Stimulated activated CD4-positive, alpha-beta T cell treated with anti-CD3 and anti-CD28 coated beads, Interleukin-12 subunit alpha, Interleukin-12 subunit beta, amount 100 ng/mL, for 48 hours (primary cell): ENCODE measurements around the gene SLC35D1.
"Not testable (repeated sequence)": the region's sequence is repeated elsewhere in the genome, so short reads cannot be mapped to it uniquely, and the experiment has no call there.

Experiments used
- DNase-seq, 3 donors: peaks; one replicate each; pipeline ENCODE4 v3.0.0-alpha.2; 2020; ENCODE audit warnings: low read depth in 2 of 3, low spot score in 1 of 3

SLC35D1 gene

DNA sequence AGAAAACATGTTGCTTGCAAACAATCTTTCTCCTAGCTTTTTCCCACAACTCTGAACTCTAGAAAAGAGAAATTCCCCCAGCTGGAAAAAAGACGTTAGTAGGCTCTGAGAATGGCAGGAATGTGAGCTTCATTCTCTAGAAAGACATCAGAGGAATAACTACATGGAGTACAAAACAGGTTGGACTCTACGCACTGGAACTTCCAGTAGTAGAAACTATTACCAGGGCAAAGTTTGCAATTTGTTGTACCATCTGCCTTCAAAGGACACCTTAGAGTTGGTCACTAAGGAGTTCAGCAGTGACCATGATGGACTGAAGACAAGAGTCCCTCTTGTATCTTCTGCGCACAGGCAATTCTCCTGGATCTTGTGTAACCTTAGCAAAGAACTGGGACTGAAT is 60.9 kb downstream of the SLC35D1 start:
- no peak for DNase-seq

DNA sequence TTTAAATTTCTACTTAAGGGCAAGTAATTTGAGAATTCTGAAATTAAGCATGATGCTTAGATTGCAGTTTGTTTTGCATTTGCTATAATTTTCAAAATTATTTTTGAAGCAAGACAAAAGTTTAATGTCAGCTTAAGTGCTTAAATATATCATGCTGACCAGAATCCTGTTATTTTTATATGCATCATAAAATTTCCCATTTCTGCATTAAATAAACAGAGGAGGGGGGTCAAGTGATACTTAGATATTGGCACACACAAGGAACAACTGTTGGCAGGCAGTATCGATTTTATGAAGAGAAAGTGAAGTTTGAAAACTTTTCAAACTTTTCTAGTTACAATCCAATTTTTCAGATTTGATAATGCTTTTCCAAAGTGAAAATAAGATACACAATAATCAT is 68.1 kb downstream of the SLC35D1 start:
- DNase-seq, result no peak

DNA sequence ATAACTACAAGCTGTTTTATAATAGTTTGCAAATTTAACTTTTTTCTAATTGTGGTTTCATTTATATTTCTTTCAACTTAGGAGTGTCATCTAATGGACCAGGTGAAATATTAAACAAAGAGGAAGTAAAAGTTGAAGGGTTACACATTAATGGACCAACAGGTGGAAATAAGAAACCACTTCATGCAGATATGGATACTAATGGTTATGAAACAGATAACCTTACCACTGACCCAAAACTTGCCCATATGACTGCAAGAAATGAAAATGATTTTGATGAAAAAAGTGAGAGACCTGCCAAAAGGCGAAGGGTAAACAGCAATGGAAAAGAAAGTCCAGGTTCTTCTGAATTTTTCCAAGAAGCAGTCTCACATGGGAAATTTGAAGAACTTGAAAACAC is 69.5 kb downstream of the SLC35D1 start:
- no peak for DNase-seq

DNA sequence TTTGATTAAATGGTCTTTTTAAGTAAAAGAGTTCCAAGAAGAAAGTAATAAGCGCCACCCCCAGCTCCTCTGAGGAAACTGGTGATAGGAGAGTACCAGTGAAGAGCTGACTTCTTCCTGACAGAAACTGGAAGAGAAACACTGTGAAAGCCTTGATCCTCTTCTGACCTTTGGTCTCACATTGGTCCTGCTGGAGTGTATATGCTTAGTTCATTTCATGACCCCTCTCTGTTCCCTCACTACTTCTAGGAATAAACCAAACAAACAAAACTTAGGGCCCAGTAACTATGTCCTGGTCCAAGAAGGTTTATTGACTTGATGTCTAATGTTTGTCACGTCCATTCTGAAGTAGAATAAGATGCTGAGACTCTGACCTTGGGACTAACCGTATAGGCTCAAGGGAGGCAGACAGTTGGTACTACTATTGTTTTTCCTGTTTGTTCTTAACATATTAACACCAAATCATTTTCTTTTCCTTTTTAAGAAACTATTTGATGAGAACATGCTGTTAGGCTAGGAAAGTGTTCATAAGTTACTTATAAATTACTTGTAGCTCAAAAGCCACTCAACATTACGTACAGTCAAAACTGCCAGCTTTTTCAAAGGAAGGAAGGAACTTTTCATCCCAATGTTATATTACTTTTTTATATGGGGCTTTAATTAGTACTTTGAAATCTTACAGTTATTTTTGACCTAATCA is 71.2 kb downstream of the SLC35D1 start:
- no peak for DNase-seq

DNA sequence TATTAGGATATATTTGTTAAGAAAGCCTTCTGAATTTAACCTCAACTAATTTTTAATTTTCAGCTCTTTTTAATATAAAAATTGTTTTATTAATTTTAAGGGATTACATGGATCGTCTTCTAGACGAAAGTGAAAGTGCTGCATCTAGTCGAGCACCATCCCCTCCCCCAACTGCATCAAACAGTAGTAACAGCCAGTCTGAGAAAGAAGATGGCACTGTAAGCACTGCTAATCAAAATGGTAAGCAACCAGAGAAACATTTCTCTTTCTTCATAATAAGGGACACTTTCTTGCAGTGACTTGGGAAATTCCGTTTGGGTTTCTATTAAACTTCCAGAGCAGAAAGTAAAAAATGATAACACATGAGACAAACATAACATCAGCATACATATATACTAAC is 72.3 kb downstream of the SLC35D1 start:
- peak in 1 of 3 donors; percentile 16 for DNase-seq

DNA sequence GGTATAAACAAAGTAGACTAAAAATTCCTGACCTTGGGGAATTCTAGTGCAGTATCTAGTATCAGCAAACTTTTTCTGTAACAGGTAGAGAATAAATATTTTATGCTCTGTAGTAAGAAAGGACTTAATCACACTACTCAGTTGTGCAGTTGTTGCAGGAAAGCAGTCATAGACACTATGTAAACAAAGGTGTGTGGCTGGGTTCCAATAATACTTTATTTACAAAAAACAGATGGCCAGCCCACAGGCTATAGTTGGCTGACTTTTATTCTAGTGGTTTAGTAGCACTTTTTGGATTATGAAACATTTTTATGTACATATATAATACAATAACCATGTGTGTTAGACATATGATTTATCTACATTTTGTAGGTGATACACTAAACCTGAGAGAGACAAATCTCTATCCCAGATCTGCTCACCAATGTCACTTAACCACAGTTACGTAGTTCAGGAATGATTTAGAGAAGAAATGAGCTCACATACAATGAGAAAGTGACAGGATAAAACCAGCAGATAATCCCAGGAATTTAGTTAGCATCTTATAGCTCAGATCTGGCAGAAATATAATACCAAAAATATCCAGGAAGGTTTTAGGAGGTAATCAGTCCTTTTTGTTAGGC is 73.1 kb downstream of the SLC35D1 start:
- DNase-seq, result no peak

DNA sequence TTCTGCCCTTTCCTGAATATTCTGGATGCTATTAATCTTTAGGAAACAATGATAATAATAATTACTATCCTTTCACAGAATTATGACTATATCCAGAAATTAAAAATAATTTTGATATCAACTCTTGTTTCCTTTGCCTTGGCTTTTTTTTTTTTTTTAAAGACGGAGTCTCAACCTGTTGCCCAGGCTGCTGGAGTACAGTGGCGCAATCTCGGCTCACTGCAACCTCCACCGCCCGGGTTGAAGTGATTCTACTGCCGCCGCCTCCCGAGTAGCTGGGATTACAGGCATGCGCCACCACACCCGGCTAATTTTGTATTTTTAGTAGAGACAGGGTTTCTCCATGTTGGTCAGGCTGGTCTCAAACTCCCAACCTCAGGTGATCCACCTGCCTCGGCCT is 74.3 kb downstream of the SLC35D1 start:
- DNase-seq, result not testable (repeated sequence)

DNA sequence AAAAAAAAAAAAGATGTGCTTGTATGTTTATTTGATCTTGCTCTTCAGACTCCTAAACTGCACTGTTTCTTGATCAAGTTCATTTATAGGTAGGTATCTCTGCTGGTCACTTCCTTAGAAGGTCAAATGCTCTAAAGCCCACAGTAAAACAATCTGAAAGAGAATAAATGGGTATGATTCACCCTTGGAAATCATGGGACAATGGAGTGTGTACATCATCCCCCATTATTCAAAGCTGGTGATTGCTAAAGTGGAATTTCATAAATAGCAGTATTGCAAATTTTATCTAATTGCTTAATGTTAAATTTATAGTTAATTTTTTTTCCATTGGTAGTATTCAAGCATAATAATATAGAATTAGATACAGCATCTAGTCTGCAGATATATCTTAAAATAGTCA is 75.7 kb downstream of the SLC35D1 start:
- no peak for DNase-seq

DNA sequence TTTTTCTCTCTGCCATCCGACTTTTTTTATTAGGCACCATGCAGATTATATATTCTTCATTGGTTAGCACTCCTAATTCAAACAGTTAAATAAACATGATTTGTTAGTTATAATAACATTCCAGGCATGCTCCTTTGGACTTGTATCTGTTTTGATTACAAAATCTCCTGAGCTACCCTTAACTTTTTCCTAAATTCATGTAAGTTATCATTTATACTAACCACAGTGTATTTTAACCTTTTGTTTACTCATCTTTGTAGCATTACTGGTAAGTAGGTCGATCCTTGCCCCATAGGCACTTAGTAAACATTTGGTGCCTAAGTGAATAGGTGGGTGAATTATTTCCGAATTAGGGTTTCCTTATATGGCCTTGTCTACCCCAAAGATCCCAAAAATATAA is 85.4 kb downstream of the SLC35D1 start:
- DNase-seq, result no peak

DNA sequence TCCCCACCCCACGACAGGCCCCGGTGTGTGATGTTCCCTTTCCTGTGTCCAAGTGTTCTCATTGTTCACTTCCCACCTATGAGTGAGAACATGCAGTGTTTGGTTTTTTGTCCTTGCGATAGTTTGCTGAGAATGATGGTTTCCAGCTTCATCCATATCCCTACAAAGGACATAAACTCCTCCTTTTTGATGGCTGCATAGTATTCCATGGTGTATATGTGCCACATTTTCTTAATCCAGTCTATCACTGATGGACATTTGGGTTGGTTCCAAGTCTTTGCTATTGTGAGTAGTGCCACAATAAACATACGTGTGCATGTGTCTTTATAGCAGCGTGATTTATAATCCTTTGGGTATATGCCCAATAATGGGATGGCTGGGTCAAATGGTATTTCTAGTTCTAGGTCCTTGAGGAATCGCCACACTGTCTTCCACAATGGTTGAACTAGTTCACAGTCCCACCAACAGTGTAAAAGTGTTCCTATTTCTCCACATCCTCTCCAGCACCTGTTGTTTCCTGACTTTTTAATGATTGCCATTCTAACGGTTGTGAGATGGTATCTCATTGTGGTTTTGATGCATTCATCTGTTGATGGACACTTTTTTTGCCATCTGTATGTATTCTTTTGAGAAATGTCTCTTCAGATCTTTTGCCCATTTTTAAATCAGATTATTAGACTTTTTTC is 87.6 kb downstream of the SLC35D1 start:
- DNase-seq, result not testable (repeated sequence)

DNA sequence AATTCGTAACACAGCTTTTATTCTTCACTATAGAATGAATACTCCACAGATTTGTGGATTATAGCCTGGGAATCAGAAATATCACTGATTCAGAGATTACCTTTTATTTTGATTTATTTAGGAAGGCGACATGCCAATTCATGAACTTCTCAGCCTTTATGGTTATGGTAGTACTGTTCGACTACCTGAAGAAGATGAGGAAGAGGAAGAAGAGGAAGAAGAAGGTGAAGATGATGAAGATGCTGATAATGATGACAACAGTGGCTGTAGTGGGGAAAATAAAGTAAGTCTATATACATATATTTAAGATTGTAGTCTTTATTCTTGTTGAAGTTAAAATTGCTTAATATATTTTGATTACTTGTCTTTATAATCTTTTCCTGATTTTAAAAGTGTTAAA is 96.0 kb downstream of the SLC35D1 start:
- DNase-seq, result no peak

DNA sequence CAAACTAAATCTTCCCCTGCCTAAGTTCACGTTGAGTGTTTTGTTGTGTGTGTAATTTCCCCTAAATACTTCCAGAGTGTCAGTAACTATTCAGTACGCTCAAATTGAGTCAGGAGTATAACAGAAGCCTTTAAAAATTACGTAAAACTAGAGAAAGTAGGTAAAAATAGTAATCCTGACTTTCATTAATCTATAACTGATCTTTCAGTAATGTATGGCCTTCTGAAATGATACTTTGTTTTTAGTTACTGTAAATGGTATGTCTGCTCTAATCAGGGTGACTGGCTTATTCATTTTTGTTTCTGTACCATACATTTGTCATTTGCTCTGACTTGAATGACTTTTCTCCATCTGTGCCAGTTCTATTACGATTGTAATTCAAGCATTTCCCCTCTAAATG is 99.7 kb downstream of the SLC35D1 start:
- no peak for DNase-seq

DNA sequence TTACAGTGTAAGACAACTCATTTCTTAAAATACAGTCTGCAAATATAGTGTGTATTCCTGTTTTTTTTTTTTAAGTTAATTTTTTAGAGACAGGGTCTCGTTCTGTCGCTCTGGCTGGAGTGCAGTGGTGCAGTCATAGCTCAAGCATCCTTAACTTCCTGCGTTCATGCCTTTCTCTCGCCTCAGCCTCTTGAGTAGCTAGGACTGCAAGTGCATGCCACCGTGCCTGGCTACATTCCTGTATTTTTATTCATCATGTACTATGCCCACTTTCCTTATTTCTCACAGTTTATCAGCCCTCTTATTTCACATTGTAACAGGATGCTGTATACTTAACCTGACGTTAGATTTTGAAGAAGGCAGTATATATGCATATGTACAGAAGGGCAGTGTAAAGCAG is 102.4 kb downstream of the SLC35D1 start:
- no peak for DNase-seq
